Neural crest cell (in vitro differentiated cells): Measurements from ENCODE around the gene CYP2W1. TPM values are rescaled to one million over a fixed set of nuclear protein-coding genes. Genes with fewer than 3 reads are reported as not detected.
A peak's percentile ranks its signal among the peaks of the same experiment; 100 is the strongest.

Source experiments
- DNase-seq: peaks from one replicate; pipeline ENCODE4 v3.0.0; 2021; ENCODE audit warnings: low read depth, mixed read lengths, low spot score
- H3K27ac Mint-ChIP-seq: one replicate; pipeline ENCODE4 v1.8.0; 2021; ENCODE audit warnings: mild to moderate bottlenecking, mixed read lengths; ENCODE audit not compliant: unreplicated experiment
- H3K27me3 Mint-ChIP-seq: 2 replicates; pipeline ENCODE4 v1.8.0; 2021; ENCODE audit warnings: low read depth, mild to moderate bottlenecking, mixed read lengths
- H3K36me3 Mint-ChIP-seq: 2 replicates; pipeline ENCODE4 v1.8.0; 2021; ENCODE audit warnings: low read depth, mild to moderate bottlenecking, mixed read lengths
- H3K4me1 Mint-ChIP-seq: 2 replicates; pipeline ENCODE4 v1.8.0; 2021; ENCODE audit warnings: mixed read lengths
- H3K4me3 Mint-ChIP-seq: one replicate; pipeline ENCODE4 v1.8.0; 2021; ENCODE audit warnings: mild to moderate bottlenecking, mixed read lengths
- H3K9me3 Mint-ChIP-seq: 2 replicates; pipeline ENCODE4 v1.8.0; 2021; ENCODE audit warnings: mixed read lengths
- total RNA-seq: library from RNA; stranded (reverse); gene quantifications from 2 replicates; pipeline ENCODE4 v1.2.1, GENCODE V29; 2021
- TF ChIP-seq, protein P1 (sequence below): fragments of 200-600 bp; sonication (generic); conservative IDR thresholded peaks from 2 replicates; pipeline ENCODE4 v1.5.0; 2021; ENCODE audit warnings: antibody characterized with exemption, mild to moderate bottlenecking

CYP2W1 gene
- total RNA-seq, 1 donor from 2014 or later = not detected

GRCh38 chr7:1014681-1015080 is 31.7 kb downstream of the CYP2W1 start:
- no peak overlapping the region for H3K4me3 Mint-ChIP-seq
- peaks cover 7% of the 10 kb centered on the region for H3K4me1 Mint-ChIP-seq
- no peak overlapping the region for H3K27ac Mint-ChIP-seq
- TF ChIP-seq, protein P1, sequence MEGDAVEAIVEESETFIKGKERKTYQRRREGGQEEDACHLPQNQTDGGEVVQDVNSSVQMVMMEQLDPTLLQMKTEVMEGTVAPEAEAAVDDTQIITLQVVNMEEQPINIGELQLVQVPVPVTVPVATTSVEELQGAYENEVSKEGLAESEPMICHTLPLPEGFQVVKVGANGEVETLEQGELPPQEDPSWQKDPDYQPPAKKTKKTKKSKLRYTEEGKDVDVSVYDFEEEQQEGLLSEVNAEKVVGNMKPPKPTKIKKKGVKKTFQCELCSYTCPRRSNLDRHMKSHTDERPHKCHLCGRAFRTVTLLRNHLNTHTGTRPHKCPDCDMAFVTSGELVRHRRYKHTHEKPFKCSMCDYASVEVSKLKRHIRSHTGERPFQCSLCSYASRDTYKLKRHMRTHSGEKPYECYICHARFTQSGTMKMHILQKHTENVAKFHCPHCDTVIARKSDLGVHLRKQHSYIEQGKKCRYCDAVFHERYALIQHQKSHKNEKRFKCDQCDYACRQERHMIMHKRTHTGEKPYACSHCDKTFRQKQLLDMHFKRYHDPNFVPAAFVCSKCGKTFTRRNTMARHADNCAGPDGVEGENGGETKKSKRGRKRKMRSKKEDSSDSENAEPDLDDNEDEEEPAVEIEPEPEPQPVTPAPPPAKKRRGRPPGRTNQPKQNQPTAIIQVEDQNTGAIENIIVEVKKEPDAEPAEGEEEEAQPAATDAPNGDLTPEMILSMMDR = no peak
- H3K9me3 Mint-ChIP-seq = no peaks in the 10 kb centered on the region
- no peak for DNase-seq
- H3K27me3 Mint-ChIP-seq = no peaks in the 10 kb centered on the region
- H3K36me3 Mint-ChIP-seq = no peaks in the 10 kb centered on the region

GRCh38 chr7:1015196-1016121 is 32.5 kb downstream of the CYP2W1 start:
- H3K27me3 Mint-ChIP-seq = no peaks in the 10 kb centered on the region
- no peaks in the 10 kb centered on the region for H3K36me3 Mint-ChIP-seq
- no peak overlapping the region for H3K4me3 Mint-ChIP-seq
- no peaks in the 10 kb centered on the region for H3K9me3 Mint-ChIP-seq
- peaks cover 7% of the 10 kb centered on the region for H3K4me1 Mint-ChIP-seq
- no peak for DNase-seq
- TF ChIP-seq, protein P1 = no peak
- H3K27ac Mint-ChIP-seq = no peak overlapping the region

DNA sequence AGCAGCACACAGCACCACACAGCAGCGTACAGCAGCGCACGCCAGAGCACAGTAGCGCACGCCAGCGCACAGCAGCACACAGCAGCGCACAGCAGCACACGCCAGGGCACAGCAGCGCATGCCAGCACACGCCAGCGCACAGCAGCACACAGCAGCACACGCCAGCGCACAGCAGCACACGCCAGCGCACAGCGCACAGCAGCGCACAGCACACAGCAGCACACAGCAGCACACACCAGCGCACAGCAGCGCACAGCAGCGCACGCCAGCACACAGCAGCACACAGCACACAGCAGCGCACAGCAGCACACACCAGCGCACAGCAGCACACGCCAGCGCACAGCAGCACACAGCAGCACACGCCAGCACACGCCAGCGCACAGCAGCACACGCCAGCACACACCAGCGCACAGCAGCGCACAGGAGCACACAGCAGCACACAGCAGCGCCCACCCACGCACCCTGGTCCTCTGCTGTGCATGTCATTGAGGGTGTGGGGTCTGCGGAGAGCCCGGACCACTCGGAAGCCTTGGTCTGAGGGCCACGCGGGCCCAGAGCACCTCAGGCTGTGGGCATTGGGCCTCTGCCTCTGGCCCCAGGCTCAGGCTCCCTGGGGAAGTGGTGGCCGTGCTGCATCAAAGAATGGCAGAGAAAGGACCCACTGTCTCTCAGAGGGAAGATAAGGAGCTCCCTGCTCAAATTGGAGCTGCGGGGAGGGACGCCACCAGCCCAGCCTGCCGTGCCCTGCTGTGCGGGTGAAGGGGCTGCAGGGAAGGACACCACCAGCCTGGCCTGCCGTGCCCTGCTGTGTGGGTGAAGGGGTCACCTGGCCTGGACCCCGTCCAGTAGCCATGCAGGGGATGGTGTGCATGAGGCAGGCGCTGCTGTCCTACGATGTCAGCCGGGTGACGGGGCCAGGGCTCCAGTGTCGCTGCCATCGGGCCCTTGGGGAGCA is 33.9 kb downstream of the CYP2W1 start:
- Mint-ChIP-seq H3K27ac (no peak overlapping the region), H3K9me3 (no peaks in the 10 kb centered on the region), H3K36me3 (peaks cover 6% of the 10 kb centered on the region), H3K4me1 (peaks cover 7% of the 10 kb centered on the region), H3K4me3 (no peak overlapping the region), H3K27me3 (no peaks in the 10 kb centered on the region)
- DNase-seq = no peak
- TF ChIP-seq, protein P1 = no peak

- Mint-ChIP-seq H3K27ac (peak overlapping the region; percentile 62), H3K36me3 (peaks cover 12% of the 10 kb centered on the region), H3K9me3 (no peaks in the 10 kb centered on the region), H3K27me3 (no peaks in the 10 kb centered on the region), H3K4me3 (no peak overlapping the region), H3K4me1 (peaks cover 7% of the 10 kb centered on the region)
- TF ChIP-seq, protein P1 = no peak
- no peak for DNase-seq
These were observed 34.8 kb downstream of the CYP2W1 start for GRCh38 chr7:1017586-1018333.

DNA sequence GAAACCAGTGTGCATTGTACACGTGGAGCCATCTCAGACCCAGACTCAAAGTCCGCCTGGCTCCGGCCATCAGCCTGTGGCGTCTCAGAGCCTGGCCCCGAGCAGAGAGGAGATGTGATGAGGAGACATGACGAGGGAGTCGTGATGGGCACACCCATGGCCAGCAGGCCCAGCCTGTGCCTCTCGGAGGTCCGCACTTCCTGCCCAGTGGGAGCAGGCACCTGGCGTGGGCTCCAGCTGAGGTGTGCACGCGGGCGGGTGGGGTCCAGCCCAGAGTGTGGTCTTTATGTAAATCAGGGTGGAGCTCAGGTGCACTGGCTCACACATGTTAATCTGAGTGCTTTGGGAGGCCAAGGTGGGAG is 35.3 kb downstream of the CYP2W1 start:
- Mint-ChIP-seq H3K27ac (peak overlapping the region; percentile 62), H3K4me3 (no peak overlapping the region), H3K4me1 (peaks cover 7% of the 10 kb centered on the region), H3K36me3 (peaks cover 12% of the 10 kb centered on the region), H3K9me3 (no peaks in the 10 kb centered on the region), H3K27me3 (no peaks in the 10 kb centered on the region)
- TF ChIP-seq, protein P1 = no peak
- no peak for DNase-seq
